ENCODE measurements around the gene ECPAS.
"Not testable (repeated sequence)": the region's sequence is repeated elsewhere in the genome, so short reads cannot be mapped to it uniquely, and the experiment has no call there.

The ECPAS gene

DNA sequence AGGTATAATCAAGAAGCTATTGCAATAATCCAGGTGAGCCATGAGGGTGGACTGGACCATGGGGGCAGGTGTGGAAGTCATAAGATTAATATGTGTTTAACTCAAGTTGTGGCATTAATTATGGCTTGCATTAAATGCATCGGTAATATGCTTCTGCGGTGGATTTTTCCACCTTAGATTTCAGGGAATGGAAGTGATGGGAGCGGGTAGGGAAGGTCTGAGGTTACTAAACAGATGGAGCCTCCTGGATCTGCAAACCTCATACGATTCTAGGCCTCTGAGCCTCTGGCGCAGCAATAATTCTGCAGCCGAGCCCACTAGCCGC lies 40.5 kb upstream of the ECPAS start:
- peak overlapping the region; percentile 22 for H3K9ac ChIP-seq (ENCODE audit: insufficient read length, low read depth)
- peak overlapping the region; percentile 75 for H3K4me3 ChIP-seq (ENCODE audit: insufficient read length, low read depth)

GRCh38 chr9:111516061-111516465 lies 31.9 kb upstream of the ECPAS start:
- Histone ChIP-seq H3K9me3 (ENCODE audit: insufficient read depth, low read length) (peaks cover 24% of the 10 kb centered on the region), H3K4me3 (ENCODE audit: insufficient read length, low read depth) (no peak overlapping the region), H3K36me3 (ENCODE audit: insufficient read depth, insufficient read length, low read length) (no peaks in the 10 kb centered on the region), H3K4me1 (ENCODE audit: insufficient read depth, insufficient read length) (peaks cover 4% of the 10 kb centered on the region), H3K27me3 (ENCODE audit: insufficient read depth, insufficient read length) (no peaks in the 10 kb centered on the region), H3K9ac (ENCODE audit: insufficient read length, low read depth) (no peak overlapping the region)
- TF ChIP-seq SUZ12 (IDR thresholded peaks at IDR 0.05; ENCODE audit: extremely low read depth, insufficient read depth, insufficient read length) = no peak
- DNase-seq (ENCODE audit: low read depth, low spot score) = no peak

More for the DNA sequence above, 40.5 kb upstream of the ECPAS start:
- peaks cover 3% of the 10 kb centered on the region for H3K27me3 ChIP-seq (ENCODE audit: insufficient read depth, insufficient read length)
- no peak for DNase-seq (ENCODE audit: low read depth, low spot score)
- TF ChIP-seq ZNF274 (IDR thresholded peaks at IDR 0.05; ENCODE audit: low read depth, low read length) = no peak
- TF ChIP-seq SUZ12 (IDR thresholded peaks at IDR 0.05; ENCODE audit: extremely low read depth, insufficient read depth, insufficient read length) = no peak
- TF ChIP-seq YY1 (IDR thresholded peaks at IDR 0.05; ENCODE audit: insufficient read depth, insufficient read length) = no peak
- no peaks in the 10 kb centered on the region for H3K9me3 ChIP-seq (ENCODE audit: insufficient read depth, low read length)
- peaks cover 2% of the 10 kb centered on the region for H3K4me1 ChIP-seq (ENCODE audit: insufficient read depth, insufficient read length)
- H3K36me3 ChIP-seq (ENCODE audit: insufficient read depth, insufficient read length, low read length) = peaks cover 12% of the 10 kb centered on the region

DNA sequence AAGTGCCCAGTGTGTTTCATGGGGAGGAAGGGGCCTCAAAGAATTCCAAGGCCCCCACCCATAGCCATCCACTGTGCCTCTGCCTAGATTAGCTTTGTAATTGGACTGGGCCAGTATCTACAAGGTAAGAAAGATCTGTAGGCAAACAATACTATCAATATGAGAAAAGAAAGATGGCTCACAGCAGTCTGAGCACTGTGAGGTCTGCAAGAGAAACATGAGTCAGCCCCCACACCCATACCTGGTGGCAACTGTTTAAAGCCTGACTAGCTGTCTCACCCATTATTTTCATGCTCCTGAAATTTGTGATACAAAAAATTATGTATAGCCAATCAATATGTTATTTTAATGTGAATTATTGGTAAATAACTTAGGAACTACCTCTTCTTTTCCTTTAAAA lies 30.8 kb upstream of the ECPAS start:
- TF ChIP-seq YY1 (IDR thresholded peaks at IDR 0.05; ENCODE audit: insufficient read depth, insufficient read length) = no peak
- no peak for TF ChIP-seq ZNF274 (IDR thresholded peaks at IDR 0.05; ENCODE audit: low read depth, low read length)
- no peak for TF ChIP-seq SUZ12 (IDR thresholded peaks at IDR 0.05; ENCODE audit: extremely low read depth, insufficient read depth, insufficient read length)
- peaks cover 4% of the 10 kb centered on the region for H3K4me1 ChIP-seq (ENCODE audit: insufficient read depth, insufficient read length)
- H3K36me3 ChIP-seq (ENCODE audit: insufficient read depth, insufficient read length, low read length) = no peaks in the 10 kb centered on the region
- DNase-seq (ENCODE audit: low read depth, low spot score) = no peak
- H3K4me3 ChIP-seq (ENCODE audit: insufficient read length, low read depth) = no peak overlapping the region
- H3K9ac ChIP-seq (ENCODE audit: insufficient read length, low read depth) = no peak overlapping the region
- peaks cover 34% of the 10 kb centered on the region for H3K9me3 ChIP-seq (ENCODE audit: insufficient read depth, low read length)
- no peaks in the 10 kb centered on the region for H3K27me3 ChIP-seq (ENCODE audit: insufficient read depth, insufficient read length)

DNA sequence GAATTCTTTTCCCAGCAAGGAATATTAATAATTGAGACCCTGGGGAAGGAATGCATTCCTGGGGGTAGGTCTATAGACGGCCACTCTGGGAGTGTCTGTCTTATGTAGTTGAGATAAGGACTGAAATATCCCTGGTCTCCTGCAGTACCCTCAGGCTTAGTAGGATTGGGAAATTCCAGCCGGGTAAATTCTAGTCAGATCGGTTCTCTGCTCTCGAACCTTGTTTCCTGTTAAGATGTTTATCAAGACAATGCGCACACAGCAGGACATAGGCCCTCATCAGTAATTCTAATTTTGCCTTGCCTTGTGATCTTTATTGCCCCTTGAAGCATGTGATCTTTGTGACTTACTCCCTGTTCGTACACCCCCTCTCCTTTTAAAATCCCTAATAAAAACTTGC lies 27.4 kb upstream of the ECPAS start:
- not testable (repeated sequence) for H3K4me3 ChIP-seq (ENCODE audit: insufficient read length, low read depth); H3K4me1 ChIP-seq (ENCODE audit: insufficient read depth, insufficient read length); DNase-seq (ENCODE audit: low read depth, low spot score); H3K36me3 ChIP-seq (ENCODE audit: insufficient read depth, insufficient read length, low read length); H3K9ac ChIP-seq (ENCODE audit: insufficient read length, low read depth); H3K27me3 ChIP-seq (ENCODE audit: insufficient read depth, insufficient read length)
- H3K9me3 ChIP-seq (ENCODE audit: insufficient read depth, low read length) = peaks cover 33% of the 10 kb centered on the region

GRCh38 chr9:111502506-111502905 lies 18.3 kb upstream of the ECPAS start:
- H3K9me3 ChIP-seq (ENCODE audit: insufficient read depth, low read length) = no peaks in the 10 kb centered on the region; the same call in 1 of the 2 replicates
- peaks cover 6% of the 10 kb centered on the region for H3K4me1 ChIP-seq (ENCODE audit: insufficient read depth, insufficient read length)
- H3K9ac ChIP-seq (ENCODE audit: insufficient read length, low read depth) = no peak overlapping the region
- TF ChIP-seq SUZ12 (IDR thresholded peaks at IDR 0.05; ENCODE audit: extremely low read depth, insufficient read depth, insufficient read length) (no peak), ZNF274 (IDR thresholded peaks at IDR 0.05; ENCODE audit: low read depth, low read length) (no peak), YY1 (IDR thresholded peaks at IDR 0.05; ENCODE audit: insufficient read depth, insufficient read length) (no peak)
- DNase-seq (ENCODE audit: low read depth, low spot score) = no peak
- no peak overlapping the region for H3K4me3 ChIP-seq (ENCODE audit: insufficient read length, low read depth)
- no peaks in the 10 kb centered on the region for H3K36me3 ChIP-seq (ENCODE audit: insufficient read depth, insufficient read length, low read length)
- H3K27me3 ChIP-seq (ENCODE audit: insufficient read depth, insufficient read length) = no peaks in the 10 kb centered on the region

DNA sequence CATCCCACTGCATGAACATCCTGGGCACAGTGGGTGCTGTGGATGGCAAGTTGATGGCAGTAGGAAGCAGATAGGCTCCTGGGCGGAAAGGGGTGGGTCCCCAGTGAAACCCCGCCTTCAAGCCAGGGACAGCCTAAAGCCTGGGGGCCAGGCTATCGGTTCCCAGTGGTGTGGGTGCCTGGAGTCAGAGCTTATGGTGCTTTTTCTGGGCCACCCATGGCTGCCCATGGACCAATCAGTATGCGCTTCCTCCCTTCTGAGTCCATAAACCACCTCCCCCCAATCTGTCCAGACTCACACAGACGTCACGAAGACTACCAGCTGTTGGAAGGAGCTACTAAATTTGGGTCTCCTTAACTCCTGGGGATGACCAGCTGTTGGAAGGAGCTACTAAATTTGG lies 17.5 kb upstream of the ECPAS start:
- H3K9me3 ChIP-seq (ENCODE audit: insufficient read depth, low read length) = no peaks in the 10 kb centered on the region; the same call in 1 of the 2 replicates
- no peaks in the 10 kb centered on the region for H3K36me3 ChIP-seq (ENCODE audit: insufficient read depth, insufficient read length, low read length)
- peaks cover 6% of the 10 kb centered on the region for H3K4me1 ChIP-seq (ENCODE audit: insufficient read depth, insufficient read length)
- H3K4me3 ChIP-seq (ENCODE audit: insufficient read length, low read depth) = no peak overlapping the region
- H3K9ac ChIP-seq (ENCODE audit: insufficient read length, low read depth) = no peak overlapping the region
- no peak for DNase-seq (ENCODE audit: low read depth, low spot score)
- TF ChIP-seq SUZ12 (IDR thresholded peaks at IDR 0.05; ENCODE audit: extremely low read depth, insufficient read depth, insufficient read length) (no peak), YY1 (IDR thresholded peaks at IDR 0.05; ENCODE audit: insufficient read depth, insufficient read length) (no peak), ZNF274 (IDR thresholded peaks at IDR 0.05; ENCODE audit: low read depth, low read length) (no peak)
- H3K27me3 ChIP-seq (ENCODE audit: insufficient read depth, insufficient read length) = no peaks in the 10 kb centered on the region

- Histone ChIP-seq H3K9ac (ENCODE audit: insufficient read length, low read depth) (no peak overlapping the region), H3K27me3 (ENCODE audit: insufficient read depth, insufficient read length) (no peaks in the 10 kb centered on the region), H3K4me3 (ENCODE audit: insufficient read length, low read depth) (no peak overlapping the region), H3K9me3 (ENCODE audit: insufficient read depth, low read length) (no peaks in the 10 kb centered on the region; the same call in 1 of the 2 replicates), H3K36me3 (ENCODE audit: insufficient read depth, insufficient read length, low read length) (no peaks in the 10 kb centered on the region), H3K4me1 (ENCODE audit: insufficient read depth, insufficient read length) (peaks cover 6% of the 10 kb centered on the region)
- no peak for TF ChIP-seq ZNF274 (IDR thresholded peaks at IDR 0.05; ENCODE audit: low read depth, low read length)
- no peak for TF ChIP-seq YY1 (IDR thresholded peaks at IDR 0.05; ENCODE audit: insufficient read depth, insufficient read length)
- no peak for TF ChIP-seq SUZ12 (IDR thresholded peaks at IDR 0.05; ENCODE audit: extremely low read depth, insufficient read depth, insufficient read length)
- DNase-seq (ENCODE audit: low read depth, low spot score) = no peak
Observed at GRCh38 chr9:111501005-111501562, 16.9 kb upstream of the ECPAS start.

DNA sequence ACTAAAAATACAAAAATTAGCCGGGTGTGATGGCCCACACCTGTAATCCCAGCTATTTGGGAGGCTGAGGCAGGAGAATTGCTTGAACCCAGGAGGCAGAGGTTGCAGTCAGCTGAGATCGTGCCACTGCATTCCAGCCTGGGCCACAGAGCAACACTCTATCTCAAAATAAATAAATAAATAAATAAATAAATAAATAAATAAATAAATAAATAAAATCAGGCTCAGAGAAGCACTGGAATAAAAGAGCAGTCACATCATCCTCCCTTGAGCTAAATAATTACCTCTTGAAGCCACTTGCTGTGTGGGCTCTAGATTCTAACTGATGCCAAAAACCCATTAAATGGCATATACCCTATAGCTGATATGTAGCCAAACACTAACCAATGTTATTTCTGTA lies 13.0 kb upstream of the ECPAS start:
- H3K9ac ChIP-seq (ENCODE audit: insufficient read length, low read depth); H3K4me1 ChIP-seq (ENCODE audit: insufficient read depth, insufficient read length); H3K36me3 ChIP-seq (ENCODE audit: insufficient read depth, insufficient read length, low read length); H3K9me3 ChIP-seq (ENCODE audit: insufficient read depth, low read length); DNase-seq (ENCODE audit: low read depth, low spot score); H3K27me3 ChIP-seq (ENCODE audit: insufficient read depth, insufficient read length); H3K4me3 ChIP-seq (ENCODE audit: insufficient read length, low read depth): not testable (repeated sequence)

Data from NT2/D1 (cell line).